Measurements from ENCODE around the gene DNAJA1. TPM values are rescaled to one million over a fixed set of nuclear protein-coding genes. Genes with fewer than 3 reads are reported as not detected.
"Not testable (repeated sequence)": the region's sequence is repeated elsewhere in the genome, so short reads cannot be mapped to it uniquely, and the experiment has no call there.

Gene DNAJA1
- total RNA-seq, 2 experiments from 2014 or later: 109 to 110 TPM

DNA sequence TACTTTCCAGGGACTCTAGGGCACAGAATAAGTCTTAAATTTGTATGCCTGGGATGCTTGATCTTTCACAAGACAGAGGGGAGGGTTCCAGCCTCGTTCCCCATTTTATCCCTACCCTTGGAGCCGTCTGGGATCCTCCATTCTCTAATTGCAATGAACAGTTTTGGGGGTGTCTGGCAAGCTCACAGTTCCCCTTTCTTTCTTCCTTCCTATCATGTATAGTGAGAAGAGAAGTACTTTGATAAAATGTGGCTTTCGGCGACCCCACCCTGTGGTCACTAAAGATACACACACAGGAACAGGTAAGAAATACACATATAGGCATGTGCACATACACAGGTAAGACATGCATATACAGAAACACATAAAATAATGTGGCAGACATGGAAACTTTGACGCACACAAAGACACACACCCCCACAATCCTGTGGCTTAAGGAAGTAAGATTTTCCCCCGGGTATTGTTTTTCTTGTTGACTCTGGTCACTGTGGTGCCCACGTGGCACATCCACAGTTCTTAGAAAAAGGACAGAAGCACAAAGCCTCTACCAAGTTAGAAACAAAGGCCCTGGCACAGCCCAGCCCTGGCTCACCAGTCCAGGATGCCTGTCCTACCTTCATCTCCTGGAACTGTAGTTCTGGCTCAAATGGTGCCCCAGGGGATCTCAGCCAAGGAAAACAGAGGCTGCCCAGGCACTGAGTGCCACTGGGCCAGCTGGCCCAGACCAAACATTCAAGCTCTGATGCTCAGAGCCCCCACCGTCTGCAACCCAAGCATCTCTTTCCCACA is 57.7 kb downstream of the DNAJA1 start:
- Histone ChIP-seq H3K27ac (ENCODE audit: low read depth, low read length, poor library complexity, severe bottlenecking) (no peak overlapping the region), H3K4me2 (ENCODE audit: low read length) (no peak overlapping the region), H2AFZ (ENCODE audit: low read length) (no peak overlapping the region), H3K4me3 (ENCODE audit: low read depth, low read length, poor library complexity, severe bottlenecking) (no peak overlapping the region), H3K79me2 (ENCODE audit: insufficient read depth, low read depth, low read length) (no peaks in the 10 kb centered on the region), H3K36me3 (ENCODE audit: insufficient read depth, low read length) (no peaks in the 10 kb centered on the region), H3K9me2 (ENCODE audit: insufficient read depth, low read length) (no peaks in the 10 kb centered on the region), H3K4me1 (ENCODE audit: insufficient read depth, low read length, poor library complexity, severe bottlenecking) (peaks cover 15% of the 10 kb centered on the region), H3K9me3 (ENCODE audit: low read length) (no peaks in the 10 kb centered on the region), H4K20me1 (ENCODE audit: insufficient read depth, low read length) (no peaks in the 10 kb centered on the region)
- ChIA-PET CTCF (ENCODE audit: unreplicated experiment) (interaction anchor here (0.6 kb wide), 1 partner anchor 88 kb away, joined by 3 read pairs; no protein-coding TSS in a partner anchor), POLR2A (interaction anchor here (0.8 kb wide), 1 partner anchor 144 kb away, joined by 3 read pairs; no protein-coding TSS in a partner anchor)
- intact Hi-C loops (cut with micrococcal nuclease; ENCODE audit: unreplicated experiment): no loop called here
- no TSS peak for BruUV-seq (replicated peaks)
- TF ChIP-seq, protein P1, sequence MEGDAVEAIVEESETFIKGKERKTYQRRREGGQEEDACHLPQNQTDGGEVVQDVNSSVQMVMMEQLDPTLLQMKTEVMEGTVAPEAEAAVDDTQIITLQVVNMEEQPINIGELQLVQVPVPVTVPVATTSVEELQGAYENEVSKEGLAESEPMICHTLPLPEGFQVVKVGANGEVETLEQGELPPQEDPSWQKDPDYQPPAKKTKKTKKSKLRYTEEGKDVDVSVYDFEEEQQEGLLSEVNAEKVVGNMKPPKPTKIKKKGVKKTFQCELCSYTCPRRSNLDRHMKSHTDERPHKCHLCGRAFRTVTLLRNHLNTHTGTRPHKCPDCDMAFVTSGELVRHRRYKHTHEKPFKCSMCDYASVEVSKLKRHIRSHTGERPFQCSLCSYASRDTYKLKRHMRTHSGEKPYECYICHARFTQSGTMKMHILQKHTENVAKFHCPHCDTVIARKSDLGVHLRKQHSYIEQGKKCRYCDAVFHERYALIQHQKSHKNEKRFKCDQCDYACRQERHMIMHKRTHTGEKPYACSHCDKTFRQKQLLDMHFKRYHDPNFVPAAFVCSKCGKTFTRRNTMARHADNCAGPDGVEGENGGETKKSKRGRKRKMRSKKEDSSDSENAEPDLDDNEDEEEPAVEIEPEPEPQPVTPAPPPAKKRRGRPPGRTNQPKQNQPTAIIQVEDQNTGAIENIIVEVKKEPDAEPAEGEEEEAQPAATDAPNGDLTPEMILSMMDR (conservative IDR thresholded peaks at IDR 0.05; ENCODE audit: low read length): 0 out of 2 replicates have a peak, but pooled peaks have one; percentile 18
- TF ChIP-seq EZH2phosphoT487 (IDR thresholded peaks at IDR 0.05; ENCODE audit: borderline replicate concordance, low read depth, low read length): no peak
- DNase-seq (ENCODE audit: low spot score): no peak

DNA sequence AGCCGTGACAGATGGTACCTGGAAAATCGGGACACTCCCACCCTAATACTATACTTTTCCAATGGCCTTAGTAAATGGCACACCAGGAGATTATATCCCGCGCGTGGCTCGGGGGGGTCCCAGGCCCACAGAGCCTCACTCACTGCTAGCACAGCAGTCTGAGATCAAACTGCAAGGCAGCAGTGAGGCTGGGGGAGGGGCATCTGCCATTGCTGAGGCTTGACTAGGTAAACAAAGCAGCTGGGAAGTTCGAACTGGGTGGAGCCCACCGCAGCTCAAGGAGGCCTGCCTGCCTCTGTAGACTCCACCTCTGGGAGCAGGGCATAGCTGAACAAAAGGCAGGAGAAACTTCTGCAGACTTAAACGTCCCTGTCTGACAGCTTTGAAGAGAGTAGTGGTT is 60.6 kb downstream of the DNAJA1 start:
- H3K27ac ChIP-seq (ENCODE audit: low read depth, low read length, poor library complexity, severe bottlenecking); H3K36me3 ChIP-seq (ENCODE audit: insufficient read depth, low read length); H3K79me2 ChIP-seq (ENCODE audit: insufficient read depth, low read depth, low read length); H3K9me2 ChIP-seq (ENCODE audit: insufficient read depth, low read length); DNase-seq (ENCODE audit: low spot score); BruUV-seq (replicated peaks); H3K4me2 ChIP-seq (ENCODE audit: low read length); H2AFZ ChIP-seq (ENCODE audit: low read length); intact Hi-C loops (cut with micrococcal nuclease; ENCODE audit: unreplicated experiment); CTCF ChIA-PET (ENCODE audit: unreplicated experiment); H3K9me3 ChIP-seq (ENCODE audit: low read length); H4K20me1 ChIP-seq (ENCODE audit: insufficient read depth, low read length); H3K4me3 ChIP-seq (ENCODE audit: low read depth, low read length, poor library complexity, severe bottlenecking): not testable (repeated sequence)
- POLR2A ChIA-PET: interaction anchor here (0.6 kb wide), 1 partner anchor 853 kb away, joined by 3 read pairs; no protein-coding TSS in a partner anchor
- H3K4me1 ChIP-seq (ENCODE audit: insufficient read depth, low read length, poor library complexity, severe bottlenecking): peaks cover 13% of the 10 kb centered on the region

Other genes with a start within 250 kb of the DNAJA1 start
- 0.10 TPM in 1 of 2 replicates, not detected in the other for gene TMEM215, start 241.7 kb upstream of the DNAJA1 start, total RNA-seq (2014; rRNA removed; shearing (Covaris generic))
- not detected in 2 replicates for gene TMEM215, start 241.7 kb upstream of the DNAJA1 start, total RNA-seq (2022)
- gene APTX, start 23.6 kb upstream of the DNAJA1 start, total RNA-seq (2014; rRNA removed; shearing (Covaris generic)): 51.0 TPM in 2 replicates
- gene APTX, start 23.6 kb upstream of the DNAJA1 start, total RNA-seq (2022): 48.3 and 52.2 TPM in 2 replicates
- gene SMU1, start 51.4 kb downstream of the DNAJA1 start, total RNA-seq (2014; rRNA removed; shearing (Covaris generic)): 20.0 and 22.0 TPM in 2 replicates
- gene SMU1, start 51.4 kb downstream of the DNAJA1 start, total RNA-seq (2022): 26.7 and 27.9 TPM in 2 replicates
- 8.1 and 12.8 TPM in 2 replicates for gene B4GALT1, start 142.1 kb downstream of the DNAJA1 start, total RNA-seq (2014; rRNA removed; shearing (Covaris generic))
- 38.7 and 43.7 TPM in 2 replicates for gene B4GALT1, start 142.1 kb downstream of the DNAJA1 start, total RNA-seq (2022)
- 0.51 TPM in 1 of 2 replicates, not detected in the other for gene SPINK4, start 214.9 kb downstream of the DNAJA1 start, total RNA-seq (2014; rRNA removed; shearing (Covaris generic))
- gene SPINK4, start 214.9 kb downstream of the DNAJA1 start, total RNA-seq (2022): not detected in 2 replicates
- 48.1 and 68.3 TPM in 2 replicates for gene BAG1, start 239.4 kb downstream of the DNAJA1 start, total RNA-seq (2014; rRNA removed; shearing (Covaris generic))
- 69.6 and 86.0 TPM in 2 replicates for gene BAG1, start 239.4 kb downstream of the DNAJA1 start, total RNA-seq (2022)
- gene CHMP5, start 239.8 kb downstream of the DNAJA1 start, total RNA-seq (2014; rRNA removed; shearing (Covaris generic)): 31.2 and 39.7 TPM in 2 replicates
- gene CHMP5, start 239.8 kb downstream of the DNAJA1 start, total RNA-seq (2022): 50.1 and 51.5 TPM in 2 replicates